Naive thymus-derived CD8-positive, alpha-beta T cell (primary cell): ENCODE results near the gene ACSS1. TPM values are rescaled to one million over a fixed set of nuclear protein-coding genes. Genes with fewer than 3 reads are reported as not detected.
A peak's percentile ranks its signal among the peaks of the same experiment; 100 is the strongest.

Experiments used
- ATAC-seq, 2 donors: fragments of 150-1000 bp; cut with Tn5 transposase in 1 of 2; sonication (Bioruptor Pico), chemical (Tn5 transposase) in 1 of 2; 1 replicate in 1 of 2; 2 replicates in 1 of 2; pipeline ENCODE4 v1.10.0; 2021; ENCODE audit warnings: mild to moderate bottlenecking in 2 of 2, moderate library complexity in 2 of 2
- POLR2A ChIA-PET: fragments of 350-600 bp; sonication (Branson Sonifier 250); formaldehyde crosslinking; loops from one replicate; lab custom pipeline; 2021; ENCODE audit warnings: antibody characterized with exemption; lab: Charles Lee
- DNase-seq, 10 donors: peaks; one replicate each; pipeline versions ENCODE4 v3.0.0 to v3.0.0-alpha.2; 2020 to 2022
- H3K27ac Mint-ChIP-seq, 10 donors: one replicate each; pipeline ENCODE4 v1.8.0; 2020 to 2022; ENCODE audit warnings: mild to moderate bottlenecking in 10 of 10, mixed read lengths in 10 of 10, moderate library complexity in 4 of 10, inconsistent platforms in 1 of 10
- H3K27me3 Mint-ChIP-seq, 5 donors: one replicate each; pipeline ENCODE4 v1.8.0; 2021 to 2022; ENCODE audit warnings: mixed read lengths in 5 of 5
- H3K36me3 Mint-ChIP-seq, 3 donors: one replicate each; pipeline ENCODE4 v1.8.0; 2020 to 2022; ENCODE audit warnings: mixed read lengths in 3 of 3, mild to moderate bottlenecking in 2 of 3, inconsistent platforms in 1 of 3
- H3K4me1 Mint-ChIP-seq, 4 donors: one replicate each; pipeline ENCODE4 v1.8.0; 2021 to 2022; ENCODE audit warnings: mixed read lengths in 4 of 4
- H3K4me3 Mint-ChIP-seq, 10 donors: one replicate each; pipeline ENCODE4 v1.8.0; 2020 to 2022; ENCODE audit warnings: mild to moderate bottlenecking in 10 of 10, mixed read lengths in 10 of 10, moderate library complexity in 6 of 10, inconsistent platforms in 1 of 10
- H3K9me3 Mint-ChIP-seq, 9 donors: one replicate each; pipeline ENCODE4 v1.8.0; 2020 to 2022; ENCODE audit warnings: mixed read lengths in 9 of 9, mild to moderate bottlenecking in 3 of 9, inconsistent platforms in 1 of 9, moderate library complexity in 1 of 9
- polyA plus RNA-seq, 3 donors: library from polyadenylated mRNA; unstranded; fragments of 300-500 nt; fragmentation: Illumina TruSeq; gene quantifications; one replicate each; pipeline ENCODE4 v1.2.3, GENCODE V29; 2021
- total RNA-seq, 8 experiments: library from RNA in 2 of 8; stranded (reverse) in 2 of 8; gene quantifications; one replicate each; pipeline ENCODE4 v1.2.3 and lab custom pipeline; 2021 to 2026

The ACSS1 gene
- total and polyA plus RNA-seq, 5 experiments from 2014 or later: 45.2 to 57.8 (median 48.2) TPM

DNA sequence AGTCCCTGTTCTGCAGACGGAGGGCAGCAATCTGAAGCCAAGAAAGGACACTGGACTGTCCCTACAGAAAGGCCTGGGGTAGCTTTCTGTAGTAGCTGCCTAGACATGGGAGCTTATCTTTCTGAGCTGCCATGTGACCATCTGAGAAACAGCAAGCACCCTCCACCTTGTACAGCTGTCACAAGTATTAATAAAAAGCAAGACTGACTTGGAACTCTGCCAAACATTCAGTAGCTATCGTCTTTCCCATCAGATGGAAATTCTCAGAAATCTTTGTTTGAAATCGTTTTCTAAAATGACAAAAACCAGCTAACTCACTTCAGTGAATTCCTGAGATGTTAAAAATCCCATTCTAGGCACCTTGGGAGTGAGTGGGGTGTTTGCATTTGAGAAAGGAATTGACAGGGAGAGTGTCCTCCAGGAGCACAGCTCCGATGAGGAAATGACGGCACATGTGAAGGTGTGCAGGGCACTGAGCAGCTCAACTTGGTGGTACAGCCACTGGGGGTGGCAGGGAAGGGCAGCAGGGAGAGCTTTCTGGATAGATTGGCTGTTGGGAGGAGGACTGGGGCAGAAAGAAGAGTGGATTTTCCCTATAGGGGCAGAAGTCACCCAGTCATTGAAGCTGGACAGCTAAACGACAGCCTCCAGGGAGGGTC, 24.5 kb downstream of the ACSS1 start:
- peak overlapping the region in 1 of 10 donors; percentile 52 for H3K27ac Mint-ChIP-seq
- H3K27me3 Mint-ChIP-seq: no peaks in the 10 kb centered on the region
- POLR2A ChIA-PET: interaction anchor here (1.9 kb wide), 1 partner anchor 24 kb away, joined by 9 read pairs; the partner anchor contains the start of gene ACSS1
- H3K4me3 Mint-ChIP-seq: no peak overlapping the region
- H3K36me3 Mint-ChIP-seq: peaks cover 0 to 32% (median 22%) of the 10 kb centered on the region in 3 donors
- ATAC-seq (no peak), DNase-seq (no peak)
- H3K9me3 Mint-ChIP-seq: no peaks in the 10 kb centered on the region
- peaks cover 31 to 61% (median 53%) of the 10 kb centered on the region in 4 donors for H3K4me1 Mint-ChIP-seq

- H3K4me3 Mint-ChIP-seq: no peak overlapping the region
- POLR2A ChIA-PET: interaction anchor here (1.9 kb wide), 1 partner anchor 25 kb away, joined by 9 read pairs; the partner anchor contains the start of gene ACSS1
- no peaks in the 10 kb centered on the region for H3K9me3 Mint-ChIP-seq
- H3K27me3 Mint-ChIP-seq: no peaks in the 10 kb centered on the region
- peaks cover 26 to 54% (median 48%) of the 10 kb centered on the region in 4 donors for H3K4me1 Mint-ChIP-seq
- H3K36me3 Mint-ChIP-seq: peaks cover 0 to 37% (median 22%) of the 10 kb centered on the region in 3 donors
- DNase-seq (no peak), ATAC-seq (no peak)
- H3K27ac Mint-ChIP-seq: no peak overlapping the region
Measured at GRCh38 chr20:25032478-25033264, 25.3 kb downstream of the ACSS1 start.

- DNase-seq (no peak), ATAC-seq (no peak)
- Mint-ChIP-seq H3K27me3 (no peaks in the 10 kb centered on the region), H3K9me3 (no peaks in the 10 kb centered on the region), H3K4me3 (no peak overlapping the region), H3K36me3 (peaks cover 0 to 42% (median 28%) of the 10 kb centered on the region in 3 donors), H3K4me1 (peaks cover 27 to 54% (median 47%) of the 10 kb centered on the region in 4 donors), H3K27ac (no peak overlapping the region)
- POLR2A ChIA-PET: no interaction called here
Measured at GRCh38 chr20:25032065-25032477, 25.9 kb downstream of the ACSS1 start.

DNA sequence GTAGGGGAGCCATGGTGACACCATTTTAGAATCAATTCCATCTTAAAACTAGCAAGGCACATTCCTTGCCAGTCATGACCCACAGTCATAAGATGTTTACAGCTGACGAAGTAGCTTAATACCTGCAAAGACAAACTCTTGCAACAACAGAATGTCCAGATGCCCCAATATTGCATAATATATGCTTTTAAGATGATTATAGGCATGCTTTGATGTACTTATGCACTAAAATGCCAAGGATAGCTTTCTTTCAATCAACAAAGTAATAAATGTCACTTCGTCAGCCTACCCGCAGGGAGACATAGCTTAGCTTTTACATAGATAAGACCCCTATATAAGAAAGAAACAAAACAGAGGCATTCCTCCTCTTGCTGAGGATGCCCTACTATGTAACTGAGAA, 26.7 kb downstream of the ACSS1 start:
- no peaks in the 10 kb centered on the region for H3K9me3 Mint-ChIP-seq
- ATAC-seq (no peak), DNase-seq (no peak)
- no peak overlapping the region for H3K27ac Mint-ChIP-seq
- no peaks in the 10 kb centered on the region for H3K27me3 Mint-ChIP-seq
- H3K4me3 Mint-ChIP-seq: no peak overlapping the region
- H3K4me1 Mint-ChIP-seq: peaks cover 22 to 48% (median 46%) of the 10 kb centered on the region in 4 donors
- POLR2A ChIA-PET: no interaction called here
- H3K36me3 Mint-ChIP-seq: peaks cover 0 to 44% (median 29%) of the 10 kb centered on the region in 3 donors

- Mint-ChIP-seq H3K4me3 (no peak overlapping the region), H3K4me1 (peaks cover 19 to 44% (median 43%) of the 10 kb centered on the region in 4 donors), H3K9me3 (no peaks in the 10 kb centered on the region), H3K36me3 (peaks cover 0 to 45% (median 29%) of the 10 kb centered on the region in 3 donors), H3K27me3 (no peaks in the 10 kb centered on the region), H3K27ac (peak overlapping the region in 1 of 10 donors; percentile 44)
- no peak for ATAC-seq
- DNase-seq: no peak
- POLR2A ChIA-PET: no interaction called here
Measured at GRCh38 chr20:25030649-25031207, 27.2 kb downstream of the ACSS1 start.

GRCh38 chr20:25030007-25030648, 27.8 kb downstream of the ACSS1 start:
- Mint-ChIP-seq H3K4me1 (peaks cover 18 to 40% (median 38%) of the 10 kb centered on the region in 4 donors), H3K4me3 (no peak overlapping the region), H3K27ac (peak overlapping the region in 3 of 10 donors; percentile 10 to 44 (median 30)), H3K9me3 (no peaks in the 10 kb centered on the region), H3K27me3 (no peaks in the 10 kb centered on the region), H3K36me3 (peaks cover 0 to 45% (median 29%) of the 10 kb centered on the region in 3 donors)
- POLR2A ChIA-PET: no interaction called here
- ATAC-seq (no peak), DNase-seq (no peak)

- H3K4me1 Mint-ChIP-seq: peaks cover 23 to 43% (median 30%) of the 10 kb centered on the region in 4 donors
- H3K36me3 Mint-ChIP-seq: peaks cover 0 to 60% (median 31%) of the 10 kb centered on the region in 3 donors
- H3K27ac Mint-ChIP-seq: peak overlapping the region in 1 of 10 donors; percentile 27
- H3K27me3 Mint-ChIP-seq: no peaks in the 10 kb centered on the region
- H3K4me3 Mint-ChIP-seq: no peak overlapping the region
- DNase-seq (no peak), ATAC-seq (no peak)
- POLR2A ChIA-PET: no interaction called here
- no peaks in the 10 kb centered on the region for H3K9me3 Mint-ChIP-seq
Measured at GRCh38 chr20:25025986-25026605, 31.8 kb downstream of the ACSS1 start.

- POLR2A ChIA-PET: no interaction called here
- no peaks in the 10 kb centered on the region for H3K27me3 Mint-ChIP-seq
- H3K36me3 Mint-ChIP-seq: peaks cover 0 to 63% (median 32%) of the 10 kb centered on the region in 3 donors
- no peak for DNase-seq
- H3K4me1 Mint-ChIP-seq: peaks cover 18 to 40% (median 26%) of the 10 kb centered on the region in 4 donors
- H3K27ac Mint-ChIP-seq: peak overlapping the region in 3 of 10 donors; percentile 43 to 46 (median 44)
- no peak for ATAC-seq
- H3K9me3 Mint-ChIP-seq: no peaks in the 10 kb centered on the region
- no peak overlapping the region for H3K4me3 Mint-ChIP-seq
Measured at GRCh38 chr20:25025091-25025861, 32.7 kb downstream of the ACSS1 start.

- Mint-ChIP-seq H3K36me3 (peaks cover 0 to 61% (median 25%) of the 10 kb centered on the region in 3 donors), H3K4me3 (no peak overlapping the region), H3K9me3 (no peaks in the 10 kb centered on the region), H3K27ac (peak overlapping the region in 4 of 10 donors; percentile 15 to 60 (median 49)), H3K27me3 (no peaks in the 10 kb centered on the region), H3K4me1 (peaks cover 8 to 35% (median 22%) of the 10 kb centered on the region in 4 donors)
- POLR2A ChIA-PET: interaction anchor here (0.9 kb wide), 1 partner anchor 33 kb away, joined by 3 read pairs; no protein-coding TSS in a partner anchor
- no peak for ATAC-seq
- no peak for DNase-seq
Measured at GRCh38 chr20:25024171-25024570, 33.8 kb downstream of the ACSS1 start.

- POLR2A ChIA-PET: interaction anchor here (0.9 kb wide), 1 partner anchor 34 kb away, joined by 3 read pairs; no protein-coding TSS in a partner anchor
- Mint-ChIP-seq H3K27me3 (no peaks in the 10 kb centered on the region), H3K4me3 (no peak overlapping the region), H3K27ac (peak overlapping the region in 6 of 10 donors; percentile 10 to 60 (median 38)), H3K9me3 (no peaks in the 10 kb centered on the region), H3K4me1 (peaks cover 8 to 35% (median 21%) of the 10 kb centered on the region in 4 donors), H3K36me3 (peaks cover 0 to 60% (median 21%) of the 10 kb centered on the region in 3 donors)
- ATAC-seq (no peak), DNase-seq (no peak)
Measured at GRCh38 chr20:25023356-25023755, 34.6 kb downstream of the ACSS1 start.

DNA sequence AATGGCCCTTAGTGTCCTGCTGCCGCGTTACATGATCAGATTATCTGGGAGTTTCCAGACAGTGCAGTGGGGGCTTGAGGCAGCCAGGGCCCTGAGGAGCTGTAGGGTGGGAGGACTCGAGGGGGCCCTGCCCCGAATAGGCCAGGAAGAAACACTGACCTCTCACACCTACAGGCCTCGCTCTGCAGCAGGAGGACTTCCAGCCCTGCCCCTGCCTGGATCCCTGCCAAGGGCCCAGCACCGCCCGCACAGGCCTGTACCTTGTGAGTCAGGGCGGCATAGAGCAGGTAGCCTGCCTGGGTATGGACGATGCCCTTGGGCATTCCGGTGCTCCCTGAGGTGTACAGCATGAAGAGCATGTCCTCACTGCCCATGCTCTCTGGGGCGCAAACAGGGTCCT, 35.3 kb downstream of the ACSS1 start:
- peaks cover 0 to 62% (median 21%) of the 10 kb centered on the region in 3 donors for H3K36me3 Mint-ChIP-seq
- H3K27me3 Mint-ChIP-seq: no peaks in the 10 kb centered on the region
- H3K4me3 Mint-ChIP-seq: no peak overlapping the region
- H3K27ac Mint-ChIP-seq: peak overlapping the region in 1 of 10 donors; percentile 17
- DNase-seq: no peak
- ATAC-seq: no peak
- POLR2A ChIA-PET: no interaction called here
- peaks cover 8 to 35% (median 20%) of the 10 kb centered on the region in 4 donors for H3K4me1 Mint-ChIP-seq
- H3K9me3 Mint-ChIP-seq: no peaks in the 10 kb centered on the region
